Central memory CD4-positive, alpha-beta T cell (primary cell): ENCODE data around the gene NUP214.

ENCODE experiments used
- DNase-seq: peaks from one replicate; pipeline ENCODE4 v3.0.0; 2022
- total RNA-seq, 3 experiments: gene quantifications; one replicate each; lab custom pipeline; 2026; lab: John Stamatoyannopoulos, UW

NUP214 gene
- total RNA-seq, result 60.3 to 125 (median 66.9) reads per million in 3 experiments

DNA sequence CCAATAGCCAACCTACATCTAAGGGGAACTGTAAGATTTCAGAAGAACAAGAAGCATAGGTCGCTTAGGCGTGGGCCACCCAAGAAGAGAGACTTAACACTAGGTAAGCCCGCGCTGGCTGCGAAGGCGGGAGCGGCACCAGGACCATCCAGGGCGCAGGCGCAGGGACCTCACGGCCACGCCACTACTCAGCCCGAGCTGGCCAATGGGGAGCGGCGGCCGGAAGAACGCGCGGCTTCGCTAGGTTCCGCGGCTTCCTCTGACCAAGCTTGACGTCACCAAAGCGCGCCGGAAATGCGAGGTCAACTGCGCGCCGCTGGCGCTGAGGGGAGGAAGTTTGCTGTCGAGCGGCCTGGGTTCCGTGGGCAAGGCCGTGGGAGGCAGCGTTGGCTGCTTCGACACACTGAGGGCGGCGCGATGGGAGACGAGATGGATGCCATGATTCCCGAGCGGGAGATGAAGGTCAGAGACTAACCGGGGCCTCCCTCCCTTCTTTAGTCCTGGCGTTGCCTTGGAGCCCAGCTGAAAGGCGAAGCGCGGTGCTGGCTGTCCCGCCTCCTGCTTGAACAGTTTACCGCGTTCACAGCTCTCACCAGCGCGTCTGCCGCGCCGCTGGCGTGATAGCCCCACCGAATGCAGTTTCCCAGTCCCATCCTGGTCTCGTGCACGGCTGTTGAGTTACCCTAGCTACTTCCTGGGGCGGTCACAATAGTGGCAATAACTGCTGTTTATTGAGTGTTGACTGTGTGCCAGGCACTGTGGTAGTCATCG is at the start of gene NUP214:
TSS of gene NUP214 (plus strand) at position 299 of the 771 bp plus-strand sequence. CDS start at position 418, 119 bp downstream.
- DNase-seq, result peak; percentile 98

DNA sequence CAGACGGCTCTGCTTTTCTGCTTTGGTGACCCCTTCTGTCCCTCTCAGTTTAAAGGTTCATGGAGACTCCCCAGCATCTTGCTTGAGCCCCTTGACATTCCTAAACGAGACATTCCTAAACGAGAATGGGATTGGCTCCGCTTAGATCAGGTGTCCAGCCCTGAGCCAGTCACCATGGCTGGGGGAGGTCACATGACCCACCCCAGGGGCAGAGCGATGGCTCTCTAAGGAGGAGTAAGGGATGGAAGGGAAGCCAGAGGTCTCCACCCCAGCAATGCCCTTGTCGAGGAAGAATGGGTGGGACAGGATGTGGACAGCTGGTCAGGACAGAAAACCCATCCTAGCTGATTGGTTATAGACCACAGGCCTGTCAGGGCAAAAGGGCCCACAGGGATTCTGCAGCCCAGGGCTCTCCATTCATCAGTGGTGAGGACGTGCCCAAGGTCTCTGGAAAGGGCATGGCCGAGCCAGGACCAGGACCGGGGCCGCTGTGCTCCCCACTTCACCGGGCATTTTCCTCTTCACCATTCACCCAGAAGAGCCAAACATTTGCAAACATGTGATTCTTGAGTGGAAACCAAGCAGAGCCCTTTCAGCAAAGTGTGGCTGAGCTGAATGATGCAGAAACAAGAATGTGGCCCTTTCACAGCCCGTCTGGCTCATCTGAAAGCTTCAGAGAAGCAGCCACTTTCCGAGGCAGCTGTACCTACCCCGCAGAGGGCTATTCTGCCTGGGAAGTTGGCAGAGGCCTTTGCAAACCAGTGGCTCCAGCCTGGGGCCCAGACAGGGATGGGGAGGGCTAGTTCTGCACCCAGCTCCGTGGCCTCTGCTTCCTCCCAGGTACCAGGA is 48.8 kb upstream of the NUP214 start:
- DNase-seq, result no peak

DNA sequence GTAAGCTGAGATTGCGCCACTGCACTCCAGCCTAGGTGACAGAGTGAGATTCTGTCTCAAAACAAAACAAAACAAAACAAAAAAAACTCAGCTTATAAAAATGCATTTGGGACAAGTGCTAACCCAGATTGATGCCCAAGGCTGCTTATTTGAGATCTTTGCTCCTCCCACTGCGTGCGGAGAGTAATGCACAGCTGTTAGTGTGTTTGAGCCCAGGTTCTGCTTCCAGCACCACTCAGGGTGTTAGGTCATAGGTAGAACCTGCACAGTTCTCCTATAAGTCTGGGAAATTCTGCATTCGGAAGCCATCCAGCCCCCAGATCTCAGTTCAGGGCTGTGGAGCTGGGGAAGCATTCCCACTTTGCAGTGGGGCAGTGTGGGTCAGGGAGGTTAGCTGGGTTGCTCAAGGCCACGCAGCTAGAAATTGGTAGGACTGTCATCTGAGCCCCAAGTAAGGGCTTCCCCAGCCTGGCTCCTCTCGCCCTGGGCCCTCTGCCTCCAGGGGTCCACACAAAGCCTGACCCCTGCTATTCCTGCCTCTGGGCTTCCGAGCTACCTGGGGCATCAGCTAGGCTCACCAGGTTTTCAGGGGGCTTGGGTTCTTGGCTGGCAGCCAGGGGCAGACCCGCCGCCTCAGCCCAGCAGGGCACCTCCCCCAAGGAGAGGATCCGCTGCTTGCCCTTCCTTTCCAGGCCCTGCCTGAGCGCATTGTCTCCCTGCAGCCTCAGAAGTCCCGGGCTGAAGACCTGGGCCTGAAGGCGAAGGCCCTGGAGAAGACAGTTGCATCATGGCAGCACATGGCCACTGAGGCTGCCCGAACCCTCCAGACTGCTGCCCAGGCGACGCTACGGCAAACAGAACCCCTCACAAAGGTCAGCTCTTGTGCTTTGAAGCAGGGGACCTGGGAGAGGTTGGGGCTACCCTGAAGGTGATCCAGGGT is 46.7 kb upstream of the NUP214 start:
- no peak for DNase-seq

DNA sequence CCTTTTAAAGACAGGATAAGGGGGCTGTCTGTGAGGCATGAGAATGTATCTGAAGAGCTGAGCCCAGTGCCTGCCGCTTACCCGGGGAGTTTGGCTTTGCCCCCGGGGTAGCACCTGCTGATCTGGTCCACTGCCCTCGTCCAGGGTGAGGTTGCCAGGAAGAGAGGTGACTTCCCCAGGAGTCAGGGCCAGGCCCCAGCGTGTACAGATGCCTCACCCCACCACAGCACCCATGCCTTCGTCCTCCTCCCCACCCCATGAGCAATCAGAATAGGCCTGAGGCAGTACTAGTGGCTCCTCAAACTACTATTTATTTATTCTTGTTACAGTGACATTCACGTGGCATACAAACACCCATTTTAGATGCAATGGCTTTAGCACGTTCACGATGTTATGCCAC is 44.8 kb upstream of the NUP214 start:
- DNase-seq, result no peak

DNA sequence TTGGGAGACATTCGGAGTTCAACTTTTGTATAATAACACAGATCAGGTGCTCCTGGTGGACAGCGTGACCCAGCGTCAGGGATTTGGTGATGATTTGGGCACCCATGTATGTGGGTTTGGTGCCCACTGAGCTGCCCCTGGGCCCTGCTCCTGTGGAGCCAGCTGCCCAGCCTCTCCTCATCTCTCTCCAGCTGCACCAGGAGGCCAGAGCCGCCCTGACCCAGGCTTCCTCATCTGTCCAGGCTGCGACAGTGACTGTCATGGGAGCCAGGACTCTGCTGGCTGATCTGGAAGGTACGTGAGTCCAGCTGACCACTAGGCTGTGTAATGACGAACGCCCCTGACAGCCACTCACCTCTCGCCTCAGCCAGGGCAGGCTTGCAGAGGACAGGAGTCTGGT is 43.5 kb upstream of the NUP214 start:
- DNase-seq, result no peak

DNA sequence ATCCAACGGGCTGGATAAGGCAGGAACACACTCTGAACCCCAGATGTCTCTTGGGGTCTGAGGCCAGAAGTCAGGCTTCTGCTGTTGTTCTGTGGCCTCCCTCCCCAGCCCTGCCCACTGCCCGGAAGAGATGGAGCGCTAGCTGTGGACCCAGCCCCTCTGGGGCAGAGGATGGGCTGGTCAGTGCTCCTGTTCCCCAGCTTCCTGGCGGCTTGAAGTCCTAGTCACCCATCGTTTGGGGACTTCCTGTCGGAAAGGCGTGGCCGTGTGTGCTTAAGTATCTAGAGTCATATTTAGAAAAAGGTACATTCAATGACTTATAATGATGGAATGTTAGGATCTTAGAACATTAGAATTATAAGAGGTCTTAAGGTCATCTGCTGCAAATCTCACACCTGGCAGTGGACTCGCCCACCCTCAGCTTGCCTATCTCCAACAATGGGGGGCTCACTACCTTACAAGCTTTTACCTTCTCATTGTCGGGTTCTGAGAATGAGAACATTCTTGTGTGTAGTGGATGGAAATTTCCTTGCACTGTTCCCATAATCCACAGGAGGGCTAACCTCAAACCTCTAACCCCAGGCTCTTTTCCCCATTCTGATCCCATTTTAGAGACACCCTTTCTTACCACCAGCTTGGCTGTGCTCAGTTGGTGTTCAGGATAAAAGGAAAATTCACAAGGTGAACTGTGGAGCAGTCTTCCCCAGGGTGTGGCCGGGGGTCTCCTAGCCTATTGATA is 42.4 kb upstream of the NUP214 start:
- DNase-seq, result no peak

DNA sequence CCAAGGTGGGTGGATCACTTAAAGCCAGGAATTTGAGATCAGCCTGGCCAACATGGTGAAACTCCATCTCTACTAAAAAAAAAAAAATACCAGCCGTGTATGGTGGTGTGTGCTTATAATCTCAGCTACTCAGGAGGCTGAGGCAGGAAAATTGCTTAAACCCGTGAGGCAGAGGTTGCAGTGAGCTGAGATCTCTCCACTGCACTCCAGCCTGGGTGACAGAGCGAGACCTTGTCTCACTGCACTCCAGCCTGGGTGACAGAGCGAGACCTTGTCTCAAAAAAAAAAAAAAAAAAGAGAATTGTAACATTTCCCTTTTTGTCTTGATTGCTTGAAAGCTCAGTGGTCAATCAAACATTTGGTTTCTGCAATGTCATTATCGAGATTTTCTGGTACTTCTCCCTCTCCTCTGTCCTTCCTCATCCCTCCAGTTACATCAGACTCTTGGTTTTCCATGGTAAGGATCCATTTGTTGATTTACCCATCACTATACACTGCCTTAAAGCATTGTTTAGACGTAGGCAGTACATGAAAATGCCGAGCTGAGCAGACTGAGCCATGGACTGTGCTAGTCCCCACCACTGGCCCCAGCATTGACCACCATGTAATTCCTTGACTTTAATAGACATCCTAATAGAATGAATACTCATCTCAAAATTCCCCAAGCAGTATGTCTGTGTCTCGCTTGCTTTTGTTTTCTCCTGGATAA is 40.6 kb upstream of the NUP214 start:
- DNase-seq, result no peak

DNA sequence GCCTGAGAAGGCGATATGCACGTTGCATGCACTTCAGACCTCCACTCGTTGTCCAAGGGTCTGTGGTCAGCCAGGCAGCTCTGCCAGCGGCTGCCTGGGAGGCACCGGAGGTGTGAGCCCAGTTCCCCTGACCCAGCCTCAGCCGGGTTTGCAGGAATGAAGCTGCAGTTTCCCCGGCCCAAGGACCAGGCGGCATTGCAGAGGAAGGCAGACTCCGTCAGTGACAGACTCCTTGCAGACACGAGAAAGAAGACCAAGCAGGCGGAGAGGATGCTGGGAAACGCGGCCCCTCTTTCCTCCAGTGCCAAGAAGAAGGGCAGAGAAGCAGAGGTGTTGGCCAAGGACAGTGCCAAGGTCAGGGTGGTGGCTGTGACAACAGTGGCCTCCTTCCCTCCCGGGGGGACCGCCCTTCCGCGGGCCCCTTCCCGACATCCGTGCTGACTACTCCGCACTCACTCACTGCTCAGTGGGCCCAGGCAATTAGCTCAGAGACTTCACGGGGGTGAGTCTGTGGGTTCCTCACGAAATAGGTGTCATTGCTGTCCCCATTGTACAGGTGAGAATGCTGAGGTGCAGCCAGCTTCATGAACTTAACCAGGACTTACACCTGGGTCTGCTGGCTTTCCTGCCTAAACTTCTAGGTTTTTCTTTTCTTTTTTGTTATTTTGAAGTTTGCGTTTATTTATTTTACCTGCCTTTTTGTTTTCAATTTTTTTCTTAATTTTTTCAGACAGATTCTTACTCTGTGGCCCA is 39.8 kb upstream of the NUP214 start:
- DNase-seq, result no peak

DNA sequence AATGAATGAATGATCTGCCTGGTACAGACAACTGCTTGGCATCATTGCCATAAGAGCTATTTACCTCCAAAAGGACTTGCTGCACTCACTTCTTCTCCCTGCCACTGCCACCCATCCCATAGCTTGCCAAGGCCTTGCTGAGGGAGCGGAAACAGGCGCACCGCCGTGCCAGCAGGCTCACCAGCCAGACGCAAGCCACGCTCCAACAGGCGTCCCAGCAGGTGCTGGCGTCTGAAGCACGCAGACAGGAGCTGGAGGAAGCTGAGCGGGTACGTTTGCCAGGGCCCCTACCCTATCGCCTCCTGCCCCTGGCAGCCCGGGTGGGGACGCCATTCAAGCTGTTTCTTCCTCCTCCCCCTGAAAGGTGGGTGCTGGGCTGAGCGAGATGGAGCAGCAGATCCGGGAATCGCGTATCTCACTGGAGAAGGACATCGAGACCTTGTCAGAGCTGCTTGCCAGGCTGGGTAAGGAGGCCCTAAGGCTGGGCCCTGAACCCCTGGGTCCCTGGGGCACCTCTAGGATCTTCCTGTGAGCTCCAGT is 38.0 kb upstream of the NUP214 start:
- DNase-seq, result no peak

DNA sequence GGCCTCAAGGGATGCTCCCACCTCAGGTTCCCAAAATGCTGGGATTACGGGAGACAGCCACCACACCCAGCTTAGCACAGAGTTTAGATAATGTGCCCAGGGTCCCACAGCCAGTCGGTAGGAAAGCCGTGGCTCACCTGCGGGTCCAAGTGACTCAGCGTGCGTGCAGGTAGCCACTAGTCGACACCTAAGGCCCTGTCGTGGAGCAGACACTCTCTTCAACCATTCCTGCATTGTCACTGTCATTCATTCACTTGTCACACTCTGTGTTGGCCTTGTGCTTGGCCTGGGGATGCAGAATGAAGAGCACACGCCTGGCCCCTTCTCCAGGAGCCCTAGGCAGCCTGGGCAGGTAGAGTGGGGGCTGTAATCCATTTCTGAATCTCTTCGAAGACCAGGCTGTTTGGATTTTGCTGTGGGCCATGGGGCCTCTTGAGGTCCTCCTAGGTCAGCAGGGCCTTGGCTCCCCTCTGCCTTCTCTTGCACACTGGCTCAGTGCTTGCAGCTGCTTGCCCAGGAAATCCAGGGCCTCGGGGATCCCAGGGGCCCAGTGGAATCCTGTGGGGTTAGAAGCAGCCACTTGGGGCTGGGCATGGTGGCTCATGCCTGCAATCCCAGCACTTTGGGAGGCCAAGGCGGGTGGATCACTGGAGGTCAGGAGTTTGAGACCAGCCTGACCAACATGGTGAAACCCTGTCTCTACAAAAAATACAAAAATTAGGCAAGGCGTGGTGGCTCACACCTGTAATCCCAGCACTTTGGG is 35.2 kb upstream of the NUP214 start:
- DNase-seq, result no peak

DNA sequence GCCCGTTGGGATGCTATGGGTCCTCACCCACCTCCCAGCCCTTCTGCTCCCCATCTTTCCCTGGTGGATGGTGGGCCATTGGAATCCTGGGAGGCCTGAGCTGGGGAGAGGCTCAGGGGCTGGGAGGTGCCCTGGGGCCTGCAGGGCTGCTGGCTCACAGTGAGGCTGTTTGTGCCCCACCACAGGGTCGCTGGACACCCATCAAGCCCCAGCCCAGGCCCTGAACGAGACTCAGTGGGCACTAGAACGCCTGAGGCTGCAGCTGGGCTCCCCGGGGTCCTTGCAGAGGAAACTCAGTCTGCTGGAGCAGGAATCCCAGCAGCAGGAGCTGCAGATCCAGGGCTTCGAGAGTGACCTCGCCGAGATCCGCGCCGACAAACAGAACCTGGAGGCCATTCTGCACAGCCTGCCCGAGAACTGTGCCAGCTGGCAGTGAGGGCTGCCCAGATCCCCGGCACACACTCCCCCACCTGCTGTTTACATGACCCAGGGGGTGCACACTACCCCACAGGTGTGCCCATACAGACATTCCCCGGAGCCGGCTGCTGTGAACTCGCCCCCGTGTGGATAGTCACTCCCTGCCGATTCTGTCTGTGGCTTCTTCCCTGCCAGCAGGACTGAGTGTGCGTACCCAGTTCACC is 33.9 kb upstream of the NUP214 start:
- no peak for DNase-seq

DNA sequence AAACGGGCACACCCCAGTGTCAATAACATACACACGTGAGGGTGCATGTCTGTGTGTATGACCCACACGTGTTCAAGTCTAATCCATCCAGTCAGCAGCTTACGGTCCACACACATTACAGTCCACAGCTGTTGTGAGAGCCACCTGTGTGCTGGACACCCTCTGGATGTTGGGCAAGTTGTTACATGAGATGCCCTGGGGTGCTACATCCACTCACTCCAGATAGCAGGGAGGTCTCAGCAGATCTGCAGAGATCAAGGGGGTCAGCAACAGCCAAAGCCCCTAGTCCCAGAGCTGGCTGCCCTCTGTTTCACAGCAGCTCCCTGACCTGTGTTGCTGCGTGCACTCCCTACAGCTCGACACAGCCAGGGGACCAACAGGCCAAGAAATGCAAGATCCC is 33.4 kb upstream of the NUP214 start:
- no peak for DNase-seq

DNA sequence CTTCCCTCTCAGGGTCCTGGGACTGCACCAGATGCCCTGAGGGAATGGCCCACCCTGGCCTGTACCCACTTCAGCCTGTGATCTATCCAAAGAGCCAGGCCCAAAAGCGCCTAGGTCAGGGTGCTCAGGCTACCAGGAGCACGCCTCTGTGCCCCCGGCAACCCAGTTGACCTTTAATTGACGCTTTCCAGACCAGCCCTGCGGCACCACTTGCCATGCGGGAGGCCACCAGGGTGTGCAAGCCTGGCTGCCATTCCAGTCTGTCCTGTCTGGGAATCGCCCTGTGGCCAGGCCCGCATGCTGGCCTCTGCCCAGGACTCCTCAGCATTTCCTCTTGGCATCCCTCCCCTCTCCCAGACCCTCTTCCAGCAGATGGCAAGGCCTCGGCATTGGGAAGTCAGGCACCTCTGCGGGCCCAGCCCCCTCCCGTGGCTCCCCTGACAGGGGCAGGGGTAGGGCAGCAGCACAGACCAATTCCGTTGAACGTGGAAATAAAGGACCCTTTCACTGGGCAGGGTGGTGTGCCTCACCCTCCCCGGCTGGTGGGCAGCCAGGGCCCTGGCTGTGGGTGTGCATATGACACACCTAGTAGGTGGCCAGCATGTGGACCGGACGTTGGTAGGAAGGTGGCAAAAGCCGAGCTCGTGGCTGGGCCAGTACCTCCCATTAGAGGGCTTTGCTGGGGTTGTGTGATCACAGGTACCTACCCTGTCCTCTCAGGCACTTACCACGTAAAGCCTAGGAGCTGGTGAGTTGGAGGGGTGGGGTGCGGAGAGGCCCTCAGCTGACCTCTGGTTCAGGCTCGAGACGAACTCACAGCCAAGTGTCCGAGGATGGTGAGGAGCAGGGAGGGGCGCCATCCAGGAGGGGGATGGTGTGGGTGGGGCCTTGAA is 32.6 kb upstream of the NUP214 start:
- DNase-seq, result no peak

DNA sequence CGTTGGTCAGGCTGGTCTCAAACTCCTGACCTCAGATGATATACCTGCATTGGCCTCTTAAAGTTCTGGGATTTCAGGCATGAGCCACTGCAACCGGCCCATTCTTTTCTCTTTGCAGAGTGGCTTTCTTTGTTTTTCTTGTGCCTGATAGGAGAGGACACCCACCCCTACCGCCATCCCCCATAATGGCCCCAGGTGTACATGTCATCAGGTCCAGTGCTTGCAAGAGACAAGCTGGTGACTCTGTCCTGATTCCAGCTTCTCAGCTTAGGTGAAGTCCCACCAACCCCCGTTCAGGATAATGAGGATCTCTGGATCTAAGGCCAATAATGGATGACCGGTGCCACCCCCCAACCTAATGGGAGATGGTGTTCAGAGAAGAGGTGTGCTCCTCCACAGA is 31.4 kb upstream of the NUP214 start:
- DNase-seq, result no peak

DNA sequence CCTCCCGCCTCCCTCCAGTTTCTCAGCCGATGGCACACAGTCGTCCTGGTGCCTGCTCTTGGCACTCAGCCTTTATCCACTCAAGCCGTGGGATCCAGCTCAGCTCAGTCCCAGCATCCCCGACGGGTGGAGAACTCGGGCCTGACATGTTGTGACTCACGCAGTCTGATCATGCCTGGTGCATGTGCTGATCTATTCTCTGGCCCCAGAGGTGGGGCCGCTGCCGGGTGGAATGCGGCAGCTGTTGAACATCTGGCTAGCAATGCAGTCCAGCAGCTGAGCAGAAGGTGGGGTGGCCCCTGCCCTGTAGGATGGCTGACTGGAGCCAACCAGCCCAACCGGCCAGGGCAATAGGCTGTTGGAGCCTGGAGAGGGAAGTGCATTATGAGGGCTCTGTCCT is 30.8 kb upstream of the NUP214 start:
- DNase-seq, result no peak

DNA sequence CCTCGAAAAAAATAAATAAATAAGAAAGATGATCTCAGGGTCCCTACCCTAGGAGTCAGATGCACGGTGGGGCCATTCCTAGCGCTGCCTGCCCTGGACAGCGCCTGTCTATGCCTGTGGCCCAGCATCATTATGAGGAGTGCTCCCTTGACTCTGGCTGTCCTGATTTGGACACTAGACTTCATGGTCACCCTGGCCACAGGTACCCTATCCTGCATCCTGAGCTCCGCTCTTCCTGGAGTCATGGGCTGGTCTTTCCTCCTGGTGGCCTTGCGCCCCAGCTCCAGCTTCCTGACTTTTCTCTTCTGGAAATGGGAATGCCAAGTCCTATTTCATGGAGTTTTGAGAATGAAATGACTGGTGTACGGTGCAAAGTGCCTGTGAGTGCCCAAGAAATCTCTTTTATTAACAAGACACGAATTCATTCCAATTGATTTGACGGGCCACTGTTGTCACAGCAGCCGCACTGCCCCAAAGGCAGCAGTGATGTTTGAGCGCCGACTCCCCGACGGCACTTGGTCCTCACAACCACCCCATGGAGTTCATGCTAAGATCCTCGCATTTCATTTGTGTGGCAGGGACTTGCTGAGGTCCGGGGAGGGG is 29.6 kb upstream of the NUP214 start:
- DNase-seq, result no peak
